ENCODE measurements around the gene SLC25A51. TPM values are rescaled to one million over a fixed set of nuclear protein-coding genes. Genes with fewer than 3 reads are reported as not detected.

Gene SLC25A51
- total RNA-seq, 1 experiment from 2014 or later: 28.7 TPM

DNA sequence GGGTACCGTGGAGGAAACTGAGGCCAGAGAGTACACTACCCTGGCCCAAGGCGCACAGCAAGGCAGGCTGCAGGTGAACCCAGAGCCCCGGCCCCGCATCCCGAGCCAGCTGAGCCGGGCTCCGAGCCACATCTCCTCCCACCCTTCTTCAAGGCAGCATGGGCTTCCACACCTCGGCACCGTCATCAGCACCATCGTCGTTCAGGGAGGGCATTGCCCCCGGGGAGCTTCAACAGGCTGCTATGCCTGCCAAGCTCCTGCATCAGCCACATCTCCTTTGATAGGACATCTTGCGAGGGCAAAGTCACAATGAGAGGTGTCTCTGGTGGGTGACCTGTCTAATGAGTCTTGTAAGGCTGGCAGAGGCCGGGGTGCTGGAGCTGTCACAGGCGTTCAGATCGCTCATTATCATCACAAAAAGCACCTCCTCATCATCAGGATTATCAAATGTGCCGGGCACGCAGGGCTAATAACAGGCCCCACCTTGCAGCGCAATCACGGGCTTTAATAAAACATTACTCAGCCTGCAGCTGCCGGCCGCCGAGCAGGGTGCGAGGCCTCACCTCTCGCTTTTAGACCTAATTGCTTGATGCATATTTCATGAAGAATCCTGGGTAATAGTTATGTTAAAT lies 20.0 kb upstream of the SLC25A51 start:
- in situ Hi-C loops (cut with HindIII; ENCODE audit: low pct_unique_long_range_greater_than_20kb, low sequenced_read_pairs): no loop called here
- no peak for DNase-seq (ENCODE audit: low read depth, low spot score)

DNA sequence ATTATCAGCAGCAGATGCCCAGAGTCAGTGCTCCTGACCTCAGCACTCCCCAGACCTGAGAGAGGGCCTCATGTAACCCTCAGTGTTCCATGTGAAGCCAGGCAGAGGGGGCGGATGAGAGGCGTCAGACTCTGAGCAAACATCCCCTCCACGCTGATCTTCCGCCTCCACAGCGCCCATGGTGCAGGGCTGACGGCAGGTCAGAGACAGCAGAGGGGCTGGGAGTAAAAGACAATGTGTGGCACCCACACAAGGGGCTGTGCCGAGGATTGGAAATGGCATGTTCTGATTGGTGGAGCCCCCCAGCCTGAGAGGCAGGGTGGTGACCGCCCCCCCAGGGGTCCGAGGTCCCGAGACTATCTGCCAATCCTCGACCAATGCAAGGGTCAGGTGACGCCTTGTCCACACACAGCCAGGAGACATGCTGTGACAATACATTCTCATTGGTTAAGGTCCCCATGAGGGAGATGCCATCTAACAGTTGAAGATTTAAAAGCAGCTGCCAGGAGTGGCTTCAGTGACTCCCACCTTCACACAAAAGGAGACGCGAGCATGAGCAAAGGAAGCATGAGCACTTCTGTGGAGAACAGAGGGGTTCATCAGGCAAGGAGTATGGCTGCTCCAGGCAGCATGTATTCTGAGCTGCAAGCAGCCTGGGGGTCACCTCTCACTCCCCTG lies 19.3 kb upstream of the SLC25A51 start:
- in situ Hi-C loops (cut with HindIII; ENCODE audit: low pct_unique_long_range_greater_than_20kb, low sequenced_read_pairs): no loop called here
- no peak for DNase-seq (ENCODE audit: low read depth, low spot score)

DNA sequence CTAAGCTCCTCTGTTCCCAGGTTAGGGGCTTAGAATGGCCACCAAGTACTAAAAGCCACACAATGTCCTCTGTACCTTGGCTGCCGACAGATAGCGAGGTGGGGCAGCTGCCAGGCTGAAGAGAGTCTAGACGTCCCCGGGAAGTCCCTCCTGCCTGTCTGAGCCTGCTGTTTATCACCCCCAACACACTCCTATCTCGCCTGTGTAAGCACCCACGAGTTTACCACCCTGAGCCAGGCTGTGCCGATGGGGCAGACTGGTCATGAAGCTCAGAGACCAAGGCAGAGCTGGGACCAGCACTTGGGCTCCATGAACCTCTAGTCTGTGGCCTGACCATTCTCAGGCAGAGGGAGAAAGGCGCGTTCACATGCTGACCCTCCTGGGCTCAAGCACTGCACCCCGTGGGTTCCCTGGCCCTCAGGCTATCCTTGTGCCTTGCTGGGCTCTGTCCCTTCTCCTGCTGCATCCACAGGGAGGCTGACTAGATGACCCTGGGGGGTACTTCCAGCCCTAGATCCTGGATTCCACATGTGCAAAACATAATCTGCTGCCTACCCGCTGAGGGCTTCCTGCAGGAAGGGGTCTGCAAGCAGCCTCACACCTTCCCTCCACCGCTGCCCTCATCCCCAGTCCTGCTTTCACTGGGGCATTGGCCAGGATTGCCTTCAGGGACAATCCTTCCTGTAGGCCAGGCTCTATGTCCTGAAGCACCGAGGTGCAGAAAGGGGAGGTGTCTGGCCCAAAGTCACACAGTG lies 18.6 kb upstream of the SLC25A51 start:
- in situ Hi-C loops (cut with HindIII; ENCODE audit: low pct_unique_long_range_greater_than_20kb, low sequenced_read_pairs): no loop called here
- DNase-seq (ENCODE audit: low read depth, low spot score): no peak

DNA sequence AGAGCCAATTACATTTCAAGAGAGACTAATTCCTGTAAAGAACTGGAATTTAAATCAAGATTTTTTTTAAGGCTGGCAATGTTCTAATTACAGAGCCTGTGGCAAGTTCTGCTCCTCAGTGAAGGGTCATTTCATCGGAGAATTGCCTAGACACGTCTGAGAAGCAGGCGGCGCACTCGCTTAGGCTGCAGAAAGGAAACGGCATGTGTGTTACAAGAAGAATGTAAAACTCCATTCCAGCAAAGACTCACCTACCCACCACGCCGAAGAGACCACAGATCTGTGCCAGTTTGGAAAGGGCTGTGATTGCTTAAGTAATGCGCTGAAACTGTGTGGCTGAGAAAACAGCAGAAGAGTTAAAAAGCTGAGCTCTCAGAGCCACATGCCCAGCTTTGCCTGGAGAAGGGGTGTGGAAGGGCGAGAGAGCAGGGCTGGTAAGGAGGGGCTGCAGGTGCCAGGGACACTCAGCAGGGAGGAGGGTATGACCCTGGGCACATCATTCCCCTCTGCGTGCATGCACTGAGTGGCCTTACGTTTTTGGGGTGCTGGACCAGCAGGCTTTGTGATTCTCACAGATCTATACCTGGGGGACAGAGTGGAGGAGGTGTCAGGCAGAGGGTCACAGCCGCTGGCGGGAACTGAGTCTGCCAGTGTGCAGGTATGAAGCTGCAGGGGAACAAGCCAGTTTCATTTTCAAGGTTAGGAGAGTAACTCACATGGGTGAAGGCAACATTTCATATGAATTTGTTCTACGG lies 17.8 kb upstream of the SLC25A51 start:
- DNase-seq (ENCODE audit: low read depth, low spot score): no peak
- in situ Hi-C loops (cut with HindIII; ENCODE audit: low pct_unique_long_range_greater_than_20kb, low sequenced_read_pairs): no loop called here

DNA sequence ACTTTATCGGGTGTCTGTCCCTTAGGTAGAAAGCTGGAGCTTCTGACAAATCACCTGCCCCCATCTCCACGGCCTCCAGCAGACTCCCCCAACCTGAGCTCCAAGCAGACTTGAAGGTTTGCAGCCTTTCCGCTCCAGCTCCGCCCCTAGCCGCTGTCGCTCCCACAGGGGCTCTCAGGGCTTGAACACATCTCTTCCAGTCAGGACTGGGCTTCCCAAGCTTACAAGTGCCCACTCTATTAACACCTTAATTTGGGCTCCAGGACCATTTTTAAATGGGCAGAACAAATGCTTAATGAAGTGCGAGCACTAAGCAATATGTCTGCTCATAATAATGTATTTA lies 17.2 kb upstream of the SLC25A51 start:
- in situ Hi-C loops (cut with HindIII; ENCODE audit: low pct_unique_long_range_greater_than_20kb, low sequenced_read_pairs): no loop called here
- no peak for DNase-seq (ENCODE audit: low read depth, low spot score)

DNA sequence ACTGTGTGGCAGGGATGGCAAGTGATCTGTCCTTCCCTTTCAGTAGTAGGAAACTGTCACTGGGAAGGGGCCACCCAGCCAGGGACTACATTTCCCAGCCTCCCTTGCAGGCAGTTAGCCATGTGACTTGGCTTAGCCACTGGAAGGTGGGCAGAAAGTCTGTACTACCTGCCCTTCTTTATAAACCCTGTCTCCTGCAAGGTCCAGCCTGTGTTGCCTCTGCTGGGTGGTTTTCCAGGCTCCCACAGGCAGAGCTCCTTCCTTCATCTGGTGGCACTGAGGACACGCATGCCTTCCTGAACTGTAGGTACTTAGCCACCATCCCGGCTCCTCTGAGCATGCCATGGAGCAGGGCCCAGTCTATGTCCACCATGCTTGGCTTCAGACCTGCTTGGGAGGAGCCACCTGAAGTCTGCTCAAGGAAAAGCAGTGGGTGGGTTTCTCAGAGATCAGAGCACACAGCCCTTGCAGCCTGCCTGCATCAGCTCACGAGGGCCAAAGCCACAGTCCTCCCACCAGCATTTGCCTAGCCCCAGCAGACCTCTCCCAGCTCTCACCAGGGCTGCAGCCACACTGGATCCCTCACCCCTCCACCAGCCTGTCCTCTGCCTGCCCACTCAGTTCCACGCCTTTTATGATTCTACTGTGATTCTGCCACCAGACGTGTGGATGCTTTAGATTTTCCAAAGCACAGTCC lies 16.7 kb upstream of the SLC25A51 start:
- in situ Hi-C loops (cut with HindIII; ENCODE audit: low pct_unique_long_range_greater_than_20kb, low sequenced_read_pairs): no loop called here
- peak; percentile 36 for DNase-seq (ENCODE audit: low read depth, low spot score)

DNA sequence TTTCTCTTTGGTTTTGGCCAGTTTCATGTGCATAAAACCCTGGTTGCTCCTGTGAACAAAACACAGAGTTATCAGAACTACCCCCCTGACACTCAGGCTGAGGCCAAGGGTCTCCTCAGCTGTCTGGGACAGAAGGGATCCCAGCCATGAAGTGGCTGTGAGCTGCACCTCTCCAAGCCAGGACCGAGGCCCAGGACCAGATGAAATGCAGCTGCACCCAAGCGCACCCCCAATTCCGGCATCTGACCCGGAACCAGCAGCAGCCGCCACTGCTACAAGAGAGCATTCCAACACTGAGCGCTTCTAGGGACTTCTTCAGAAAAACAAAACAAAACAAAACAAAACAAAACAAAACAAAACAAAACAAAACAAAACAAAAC lies 16.0 kb upstream of the SLC25A51 start:
- in situ Hi-C loops (cut with HindIII; ENCODE audit: low pct_unique_long_range_greater_than_20kb, low sequenced_read_pairs): no loop called here
- no peak for DNase-seq (ENCODE audit: low read depth, low spot score)

DNA sequence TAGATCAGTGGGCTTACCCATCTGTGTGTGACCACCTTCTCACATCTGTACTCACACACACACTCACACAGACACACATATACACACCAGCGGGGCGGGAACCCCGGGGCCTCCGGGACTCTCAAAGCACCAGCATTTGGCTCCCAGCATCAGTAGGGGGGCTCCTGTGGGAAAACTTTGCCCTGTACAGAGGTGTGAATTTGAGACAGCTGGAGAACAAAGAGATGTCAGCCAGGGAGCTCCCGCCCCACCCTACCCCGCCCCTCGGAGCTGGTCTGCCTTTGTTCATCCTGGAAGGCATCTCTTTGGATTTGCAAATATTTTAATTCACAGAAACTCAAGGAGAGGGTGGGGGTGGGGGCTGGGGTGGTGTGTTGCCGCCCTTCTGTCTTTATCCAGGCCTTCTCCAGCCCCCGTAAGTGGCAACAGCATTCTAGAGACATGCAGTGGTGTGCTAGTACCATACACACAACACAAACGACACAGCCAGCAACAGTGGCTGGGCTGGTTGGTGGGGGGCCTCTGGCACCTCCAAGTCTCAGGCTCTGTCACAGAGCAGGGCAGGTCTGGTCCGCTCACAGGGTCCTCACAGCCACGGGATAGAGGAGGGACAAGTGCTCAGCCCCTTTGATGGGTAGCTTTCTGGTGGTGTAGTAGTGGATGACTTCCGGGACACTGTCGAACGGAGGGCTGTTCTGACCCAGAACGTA lies 15.5 kb upstream of the SLC25A51 start:
- in situ Hi-C loops (cut with HindIII; ENCODE audit: low pct_unique_long_range_greater_than_20kb, low sequenced_read_pairs): no loop called here

DNA sequence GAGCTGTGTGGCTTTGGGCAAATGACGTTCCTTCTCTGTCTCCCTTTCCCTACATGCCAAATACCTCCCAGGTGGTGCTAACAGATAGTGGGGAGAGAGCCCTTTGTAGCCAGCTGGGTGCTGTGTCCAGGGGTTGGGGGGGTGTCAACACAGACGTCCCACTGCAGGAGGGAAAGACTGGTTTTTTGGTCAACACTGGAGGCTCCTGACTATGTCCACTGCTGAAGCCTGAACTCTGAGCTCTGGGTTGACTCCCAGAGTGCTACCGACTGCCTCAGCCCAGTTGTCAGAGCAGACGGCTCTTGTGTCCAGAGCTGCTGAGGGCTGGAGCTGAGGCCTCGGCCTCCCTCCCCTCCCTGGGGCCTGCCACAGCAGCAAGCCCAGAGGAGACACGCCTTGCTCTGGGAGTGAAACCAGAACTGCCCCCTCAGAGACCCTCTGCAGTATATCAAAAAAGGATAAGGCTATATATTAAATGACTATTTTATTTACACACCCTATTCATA lies 14.8 kb upstream of the SLC25A51 start:
- in situ Hi-C loops (cut with HindIII; ENCODE audit: low pct_unique_long_range_greater_than_20kb, low sequenced_read_pairs): no loop called here
- DNase-seq (ENCODE audit: low read depth, low spot score): no peak

More for the DNA sequence above, 15.5 kb upstream of the SLC25A51 start:
- no peak for DNase-seq (ENCODE audit: low read depth, low spot score)

DNA sequence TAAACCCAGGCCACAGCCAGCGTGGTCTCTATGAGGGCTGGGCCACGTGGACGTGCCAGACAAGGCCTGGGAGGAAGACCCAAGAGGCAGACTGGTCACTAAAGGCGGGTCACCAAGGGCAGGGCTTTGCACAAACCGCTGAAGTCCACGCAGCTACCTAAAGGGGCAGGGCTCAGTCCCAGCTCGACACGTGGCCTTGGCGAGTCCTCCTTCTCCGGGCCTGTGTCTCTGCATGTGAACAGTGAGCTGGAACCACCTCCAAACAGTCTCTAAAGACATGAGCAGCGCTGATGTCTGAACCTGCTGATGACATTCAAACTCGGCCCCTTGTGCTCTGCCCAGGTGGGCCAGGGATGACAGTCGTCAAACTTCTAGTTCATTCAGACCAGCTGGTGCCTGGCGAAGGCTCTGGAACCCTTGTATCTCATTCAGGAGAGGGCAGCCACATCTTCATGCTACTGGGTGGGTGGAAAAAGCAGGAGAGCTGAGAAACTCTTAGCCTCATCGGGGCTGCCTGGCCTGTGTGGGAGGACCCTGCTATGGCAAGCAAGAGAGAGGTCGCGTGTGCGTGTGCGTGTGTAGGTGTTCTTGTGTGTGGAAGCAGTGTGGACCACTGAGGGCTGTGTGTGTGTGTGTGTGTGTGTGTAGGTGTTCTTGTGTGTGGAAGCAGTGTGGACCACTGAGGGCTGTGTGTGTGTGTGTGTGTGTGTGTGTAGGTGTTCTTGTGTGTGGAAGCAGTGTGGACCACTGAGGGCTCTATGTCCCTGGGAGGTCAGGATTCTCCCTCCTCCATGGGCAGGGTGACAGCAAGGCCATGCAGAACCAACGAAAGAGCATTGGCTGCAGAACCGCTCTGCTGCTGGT lies 14.1 kb upstream of the SLC25A51 start:
- in situ Hi-C loops (cut with HindIII; ENCODE audit: low pct_unique_long_range_greater_than_20kb, low sequenced_read_pairs): no loop called here
- no peak for DNase-seq (ENCODE audit: low read depth, low spot score)

DNA sequence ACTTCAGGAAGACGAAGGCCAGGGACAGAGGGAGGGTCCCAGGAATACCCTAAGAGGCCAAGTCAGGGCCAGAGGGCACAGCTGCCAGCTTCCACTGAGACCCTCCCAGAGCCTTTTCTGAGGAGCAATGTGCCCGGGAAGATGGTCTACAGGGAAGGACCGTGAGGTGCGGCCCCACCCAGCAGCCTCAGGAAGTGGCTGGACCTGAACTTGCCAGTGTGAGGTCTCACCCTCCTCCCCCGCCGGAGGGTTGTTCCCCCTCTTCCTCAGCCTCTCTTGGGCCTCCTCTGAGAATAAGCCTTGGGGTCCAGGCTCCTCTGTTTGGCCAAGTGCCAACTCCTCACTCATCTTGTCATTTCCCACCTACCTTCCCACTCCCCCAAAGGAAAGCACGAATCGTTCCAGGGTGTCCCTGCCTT lies 13.4 kb upstream of the SLC25A51 start:
- DNase-seq (ENCODE audit: low read depth, low spot score): no peak
- in situ Hi-C loops (cut with HindIII; ENCODE audit: low pct_unique_long_range_greater_than_20kb, low sequenced_read_pairs): no loop called here

DNA sequence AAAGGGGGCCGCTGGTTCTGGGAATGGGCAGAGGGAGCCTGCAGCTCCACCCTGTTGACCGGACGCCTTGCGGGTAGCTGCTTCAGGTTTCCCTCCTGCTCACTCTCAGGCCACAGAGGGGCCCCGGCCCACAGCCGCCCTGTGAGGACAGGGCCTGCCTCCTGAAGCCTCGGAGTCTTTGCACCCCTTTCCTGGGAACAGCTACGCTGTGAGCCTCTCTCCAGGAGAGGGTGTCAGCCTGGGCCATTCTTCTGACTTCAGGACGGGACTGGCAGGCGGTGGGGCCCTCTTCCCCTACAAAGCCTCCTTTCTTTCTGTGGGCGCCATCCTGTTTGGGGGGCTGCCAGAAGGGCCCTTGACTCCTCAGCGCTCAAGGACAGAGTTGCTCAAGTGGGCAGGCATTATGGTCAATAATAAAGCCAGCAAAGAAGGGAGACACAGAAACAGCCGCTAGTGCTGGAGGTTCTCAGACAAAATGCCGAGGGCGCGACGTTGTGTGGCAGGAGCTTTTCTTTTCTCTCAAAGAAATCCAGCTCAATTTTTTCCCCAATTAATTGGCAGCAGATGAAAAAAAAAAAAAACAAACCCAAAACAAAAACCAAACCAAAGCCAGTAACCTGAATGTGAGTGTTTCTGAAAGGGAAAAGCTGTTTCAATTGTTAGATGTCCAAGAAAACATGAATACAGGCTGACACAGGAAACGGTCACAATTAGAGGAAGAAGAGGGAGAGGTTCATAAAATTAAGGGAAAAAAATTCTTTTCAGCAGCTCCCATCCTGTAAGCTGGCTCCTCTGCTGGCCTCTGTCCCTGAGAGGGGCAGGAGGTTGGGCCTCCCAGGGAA lies 12.8 kb upstream of the SLC25A51 start:
- in situ Hi-C loops (cut with HindIII; ENCODE audit: low pct_unique_long_range_greater_than_20kb, low sequenced_read_pairs): no loop called here
- no peak for DNase-seq (ENCODE audit: low read depth, low spot score)

DNA sequence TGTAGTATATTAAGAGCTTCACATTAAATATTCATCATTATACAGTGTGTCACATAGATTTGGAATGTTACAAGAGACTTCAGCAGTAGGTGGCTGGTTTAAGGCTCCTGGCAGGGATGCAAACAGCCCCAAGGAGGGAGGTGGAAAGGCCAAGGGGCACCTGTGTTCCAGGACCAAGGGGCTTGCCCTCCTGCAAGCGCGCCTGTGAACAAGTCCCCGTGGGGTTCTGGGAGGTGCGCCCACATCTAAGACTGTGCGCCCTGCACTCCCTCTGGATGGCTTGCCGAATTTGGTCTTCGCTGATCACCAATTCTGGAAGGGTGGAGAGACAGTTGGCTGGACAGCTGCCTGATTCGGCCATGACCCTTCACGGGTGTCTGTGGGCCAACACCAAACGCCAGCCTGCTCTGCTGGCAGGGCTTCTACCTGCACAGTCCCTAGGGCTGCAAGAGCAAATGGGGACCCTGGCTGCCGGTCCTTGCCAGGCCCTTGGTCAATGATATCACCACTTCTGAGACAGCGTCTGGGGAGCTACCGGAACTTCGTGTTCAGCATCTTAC lies 12.1 kb upstream of the SLC25A51 start:
- no peak for DNase-seq (ENCODE audit: low read depth, low spot score)
- in situ Hi-C loops (cut with HindIII; ENCODE audit: low pct_unique_long_range_greater_than_20kb, low sequenced_read_pairs): no loop called here

DNA sequence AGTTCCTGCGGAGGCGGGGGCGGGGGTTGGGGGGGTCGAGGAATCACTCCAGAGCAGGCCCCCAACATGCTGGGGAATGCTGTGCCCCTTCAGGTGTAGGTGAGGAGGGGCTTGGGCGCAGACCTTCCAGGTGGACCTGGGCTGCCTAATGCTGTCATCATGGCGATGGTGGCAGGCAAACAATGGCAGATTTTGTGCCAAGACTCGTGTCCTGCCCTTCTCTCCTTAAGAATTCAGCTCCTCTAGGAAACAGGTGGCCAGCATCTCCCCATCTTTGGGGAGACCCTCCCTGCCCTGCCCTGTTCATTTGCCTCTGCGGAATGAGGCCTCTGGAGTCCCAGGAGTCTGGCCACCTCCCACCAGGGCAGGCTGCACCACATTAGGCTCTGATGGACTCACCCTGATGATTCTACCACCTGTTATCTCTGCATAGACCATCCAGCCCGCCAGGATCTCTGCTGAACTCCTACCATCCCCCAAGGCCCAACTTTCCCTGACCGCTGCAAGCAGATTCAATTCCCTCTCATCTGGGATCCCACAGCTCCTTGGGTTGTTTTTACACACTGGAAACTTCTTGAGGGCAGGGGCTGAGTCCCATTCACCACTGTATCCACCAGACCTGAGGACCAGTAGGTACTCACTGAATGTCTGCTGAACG lies 10.9 kb upstream of the SLC25A51 start:
- DNase-seq (ENCODE audit: low read depth, low spot score): no peak
- in situ Hi-C loops (cut with HindIII; ENCODE audit: low pct_unique_long_range_greater_than_20kb, low sequenced_read_pairs): no loop called here

DNA sequence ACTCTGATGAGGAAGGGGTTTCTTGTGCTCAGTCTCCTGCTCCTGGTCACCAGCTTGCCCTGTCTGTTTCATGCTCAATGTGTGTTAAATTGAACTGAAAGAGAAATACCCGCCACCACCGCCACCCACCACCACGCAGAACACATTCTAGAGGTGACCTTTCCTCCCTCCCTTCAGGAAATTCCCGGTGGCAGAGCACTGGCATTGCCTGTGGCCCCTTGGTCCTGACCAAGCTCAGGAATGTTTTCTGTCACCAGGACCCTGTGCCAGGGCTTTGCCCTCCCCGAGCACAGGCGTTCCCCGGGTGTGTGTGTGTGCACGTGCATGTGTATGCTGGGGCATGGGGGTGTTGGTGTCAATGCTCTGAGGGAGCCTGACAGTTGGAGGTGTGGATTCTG lies 10.2 kb upstream of the SLC25A51 start:
- DNase-seq (ENCODE audit: low read depth, low spot score): no peak
- in situ Hi-C loops (cut with HindIII; ENCODE audit: low pct_unique_long_range_greater_than_20kb, low sequenced_read_pairs): no loop called here
